OCI-M2 (cell line): ENCODE results near the gene SPDYE1.
"Not testable (repeated sequence)": the region's sequence is repeated elsewhere in the genome, so short reads cannot be mapped to it uniquely, and the experiment has no call there.

Source experiments
- DNase-seq: peaks from one replicate; lab custom pipeline; 2025; ENCODE audit not compliant: unreplicated experiment; lab: John Stamatoyannopoulos, UW

The SPDYE1 gene

GRCh38 chr7:43990829-43991228, 6.9 kb upstream of the SPDYE1 start:
- not testable (repeated sequence) for DNase-seq

- not testable (repeated sequence) for DNase-seq
Observed at GRCh38 chr7:43992896-43993295, 4.8 kb upstream of the SPDYE1 start.

- not testable (repeated sequence) for DNase-seq
Observed at GRCh38 chr7:43994681-43995080, 3.0 kb upstream of the SPDYE1 start.

- DNase-seq: not testable (repeated sequence)
Observed at GRCh38 chr7:44012081-44012480, 14.4 kb downstream of the SPDYE1 start.

GRCh38 chr7:44015090-44015489, 17.4 kb downstream of the SPDYE1 start:
- DNase-seq: not testable (repeated sequence)

- peak; percentile 76 for DNase-seq
Observed at GRCh38 chr7:44018857-44019807, 21.4 kb downstream of the SPDYE1 start.

- not testable (repeated sequence) for DNase-seq
Observed at GRCh38 chr7:44019825-44020224, 22.1 kb downstream of the SPDYE1 start.

GRCh38 chr7:44022069-44022468, 24.4 kb downstream of the SPDYE1 start:
- not testable (repeated sequence) for DNase-seq

- DNase-seq: not testable (repeated sequence)
Observed at GRCh38 chr7:44022796-44023467, 25.2 kb downstream of the SPDYE1 start.

- DNase-seq: not testable (repeated sequence)
Observed at GRCh38 chr7:44029433-44029832, 31.7 kb downstream of the SPDYE1 start.

GRCh38 chr7:44030029-44030428, 32.3 kb downstream of the SPDYE1 start:
- DNase-seq: not testable (repeated sequence)

GRCh38 chr7:44031319-44031718, 33.6 kb downstream of the SPDYE1 start:
- DNase-seq: not testable (repeated sequence)

GRCh38 chr7:44032031-44032430, 34.3 kb downstream of the SPDYE1 start:
- DNase-seq: not testable (repeated sequence)

- DNase-seq: not testable (repeated sequence)
Observed at GRCh38 chr7:44033971-44034844, 36.5 kb downstream of the SPDYE1 start.

GRCh38 chr7:44036364-44036763, 38.7 kb downstream of the SPDYE1 start:
- DNase-seq: not testable (repeated sequence)

- DNase-seq: not testable (repeated sequence)
Observed at GRCh38 chr7:44037951-44038350, 40.3 kb downstream of the SPDYE1 start.

GRCh38 chr7:44038553-44038952, 40.9 kb downstream of the SPDYE1 start:
- DNase-seq: not testable (repeated sequence)

GRCh38 chr7:44038961-44039558, 41.4 kb downstream of the SPDYE1 start:
- not testable (repeated sequence) for DNase-seq

- DNase-seq: not testable (repeated sequence)
Observed at GRCh38 chr7:44039800-44040492, 42.2 kb downstream of the SPDYE1 start.

GRCh38 chr7:44040493-44040891, 42.8 kb downstream of the SPDYE1 start:
- not testable (repeated sequence) for DNase-seq
